Activated CD4-positive, alpha-beta memory T cell treated with anti-CD3 and anti-CD28 coated beads, Interleukin-2, amount 10 ng/mL, durations not matched to agents 7 days and 5 days (primary cell): ENCODE measurements around the gene PIH1D1. TPM values are rescaled to one million over a fixed set of nuclear protein-coding genes. Genes with fewer than 3 reads are reported as not detected.

Experiments used
- CTCF ChIA-PET: fragments of 350-600 bp; sonication (Branson Sonifier 250); formaldehyde crosslinking; loops from one replicate; lab custom pipeline; 2021; ENCODE audit warnings: antibody characterized with exemption, inconsistent platforms; lab: Charles Lee
- POLR2A ChIA-PET: fragments of 350-600 bp; sonication (Branson Sonifier 250); formaldehyde crosslinking; loops from one replicate; lab custom pipeline; 2021; ENCODE audit warnings: antibody characterized with exemption; lab: Charles Lee
- DNase-seq: peaks from one replicate; pipeline ENCODE4 v3.0.0-alpha.2; 2020
- H3K27ac Mint-ChIP-seq: one replicate; pipeline ENCODE4 v1.8.0; 2021; ENCODE audit warnings: mild to moderate bottlenecking, mixed read lengths
- H3K27me3 Mint-ChIP-seq: one replicate; pipeline ENCODE4 v1.8.0; 2021; ENCODE audit warnings: mixed read lengths
- H3K36me3 Mint-ChIP-seq: one replicate; pipeline ENCODE4 v1.8.0; 2021; ENCODE audit warnings: low read depth, mixed read lengths
- H3K4me1 Mint-ChIP-seq: one replicate; pipeline ENCODE4 v1.8.0; 2021; ENCODE audit warnings: mixed read lengths
- H3K4me3 Mint-ChIP-seq: one replicate; pipeline ENCODE4 v1.8.0; 2021; ENCODE audit warnings: mild to moderate bottlenecking, mixed read lengths
- H3K9me3 Mint-ChIP-seq: one replicate; pipeline ENCODE4 v1.8.0; 2021; ENCODE audit warnings: mixed read lengths
- total RNA-seq, 2 experiments: library from RNA; stranded (reverse); gene quantifications; one replicate each; pipeline ENCODE4 v1.2.3, GENCODE V29; 2021

PIH1D1 gene
- total RNA-seq, 2 experiments from 2014 or later: 168 to 170 TPM

DNA sequence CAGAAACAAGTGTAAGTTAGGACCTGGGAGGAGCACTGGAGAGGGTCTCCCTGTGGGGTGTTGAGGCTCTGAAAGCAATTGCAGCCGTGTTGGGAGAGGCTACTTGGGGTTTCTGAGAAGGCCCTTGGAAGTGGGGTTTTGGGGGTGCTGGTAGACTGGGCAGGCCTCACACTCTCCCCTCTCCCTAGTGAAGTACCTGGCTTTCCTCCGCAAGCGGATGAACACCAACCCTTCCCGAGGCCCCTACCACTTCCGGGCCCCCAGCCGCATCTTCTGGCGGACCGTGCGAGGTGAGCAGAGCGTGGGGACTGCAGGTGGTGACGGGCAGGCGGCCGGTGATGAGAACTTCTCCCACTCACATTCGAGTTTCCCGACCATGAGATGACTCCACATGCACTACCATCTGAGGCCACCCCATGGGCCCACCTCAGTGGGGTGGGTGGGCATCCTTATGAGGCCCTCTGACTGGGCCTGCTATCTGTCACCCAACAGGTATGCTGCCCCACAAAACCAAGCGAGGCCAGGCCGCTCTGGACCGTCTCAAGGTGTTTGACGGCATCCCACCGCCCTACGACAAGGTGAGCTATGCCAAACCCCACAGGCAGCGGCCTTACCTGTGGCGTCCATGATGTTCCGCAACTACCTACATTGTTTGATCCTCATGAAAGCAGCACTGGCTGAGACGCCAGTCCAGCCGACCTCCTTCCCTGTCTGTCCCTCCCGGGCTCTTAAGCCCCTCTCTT, 38.8 kb upstream of the PIH1D1 start:
- ChIA-PET POLR2A (interaction anchor here (1.1 to 4.6 kb wide), 9 partner anchors 12 to 101 kb away, joined by 3 to 68 read pairs (median 4); partner anchors contain the start of genes ALDH16A1 and NOSIP), CTCF (interaction anchor here (0.9 to 1.2 kb wide), 2 partner anchors 9 to 60 kb away, joined by 3 read pairs; no protein-coding TSS in a partner anchor)
- Mint-ChIP-seq H3K36me3 (peaks cover 75% of the 10 kb centered on the region), H3K4me3 (peak overlapping the region; percentile 95), H3K9me3 (no peaks in the 10 kb centered on the region), H3K4me1 (peaks cover 69% of the 10 kb centered on the region), H3K27ac (peak overlapping the region; percentile 87), H3K27me3 (no peaks in the 10 kb centered on the region)
- DNase-seq: peak; percentile 53

DNA sequence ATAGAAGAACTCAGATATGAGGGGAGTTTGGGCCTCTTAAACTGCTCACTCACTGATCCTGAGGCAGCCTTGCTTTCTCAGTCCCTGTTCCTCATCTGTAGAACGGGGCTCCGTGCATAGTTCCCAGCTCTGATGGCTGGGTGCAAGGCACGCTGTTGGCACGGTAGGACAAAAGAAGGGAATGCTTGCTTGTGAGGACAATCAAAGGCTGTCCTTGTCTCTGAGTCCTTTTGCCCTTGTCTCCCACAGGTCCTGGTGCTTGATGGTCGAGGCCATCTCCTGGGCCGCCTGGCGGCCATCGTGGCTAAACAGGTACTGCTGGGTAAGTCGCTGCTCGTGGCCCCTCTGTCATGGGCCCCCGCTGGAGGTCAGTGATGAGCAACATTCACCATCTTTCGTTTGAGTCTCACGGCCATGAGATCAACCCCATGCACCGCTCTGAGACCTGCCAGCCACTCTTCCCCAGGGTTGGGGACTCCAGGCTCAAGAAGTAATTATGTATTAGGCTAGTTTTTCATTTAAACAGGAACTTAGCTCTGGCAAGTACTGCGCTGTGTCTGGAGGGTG, 38.1 kb upstream of the PIH1D1 start:
- H3K36me3 Mint-ChIP-seq: peaks cover 80% of the 10 kb centered on the region
- peak overlapping the region; percentile 95 for H3K4me3 Mint-ChIP-seq
- POLR2A ChIA-PET: interaction anchor here (0.9 to 4.6 kb wide), 14 partner anchors 9 to 102 kb away, joined by 3 to 68 read pairs (median 5); partner anchors contain the start of genes ALDH16A1, FLT3LG and PIH1D1
- H3K9me3 Mint-ChIP-seq: no peaks in the 10 kb centered on the region
- no peaks in the 10 kb centered on the region for H3K27me3 Mint-ChIP-seq
- CTCF ChIA-PET: interaction anchor here (0.9 to 2.6 kb wide), 8 partner anchors 9 to 90 kb away, joined by 3 to 15 read pairs (median 5); partner anchors contain the start of gene FLT3LG
- peak; percentile 72 for DNase-seq
- H3K27ac Mint-ChIP-seq: peak overlapping the region; percentile 87
- peaks cover 62% of the 10 kb centered on the region for H3K4me1 Mint-ChIP-seq

DNA sequence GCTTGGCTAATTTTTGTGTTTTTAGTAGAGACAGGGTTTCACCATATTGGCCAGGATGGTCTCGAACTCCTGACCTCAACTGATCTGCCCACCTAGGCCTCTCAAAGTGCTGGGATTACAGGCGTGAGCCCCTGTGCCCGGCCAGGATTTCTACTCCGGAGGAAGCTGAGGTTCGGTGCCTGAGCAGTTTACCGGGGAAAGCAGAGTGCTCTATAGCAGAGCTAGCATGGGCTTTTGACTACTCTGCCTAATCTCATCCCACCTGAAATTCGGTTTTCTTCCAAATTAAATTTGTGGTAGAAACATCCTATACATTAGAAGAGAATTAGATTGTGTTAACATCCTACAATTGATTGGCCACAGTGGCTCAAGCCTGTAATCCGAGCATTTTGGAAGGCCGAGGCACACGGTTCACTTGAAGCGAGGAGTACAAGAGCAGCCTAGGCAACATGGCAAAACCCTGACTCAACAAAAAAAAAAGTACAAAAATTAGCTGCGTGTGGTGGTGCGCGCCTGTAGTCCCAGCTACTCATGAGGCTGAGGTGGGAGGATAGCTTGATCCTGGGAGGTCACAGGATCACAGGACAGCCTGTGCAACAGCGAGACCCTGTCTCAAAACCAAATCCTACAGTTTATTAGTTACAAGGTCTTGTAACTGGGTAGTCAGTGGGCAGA, 37.4 kb upstream of the PIH1D1 start:
- H3K36me3 Mint-ChIP-seq: peaks cover 84% of the 10 kb centered on the region
- no peaks in the 10 kb centered on the region for H3K27me3 Mint-ChIP-seq
- peak overlapping the region; percentile 95 for H3K4me3 Mint-ChIP-seq
- CTCF ChIA-PET: interaction anchor here (0.7 to 2.6 kb wide), 11 partner anchors 7 to 91 kb away, joined by 3 to 15 read pairs (median 4); partner anchors contain the start of genes FLT3LG and RPS11
- no peaks in the 10 kb centered on the region for H3K9me3 Mint-ChIP-seq
- H3K27ac Mint-ChIP-seq: peak overlapping the region; percentile 87
- POLR2A ChIA-PET: interaction anchor here (0.7 to 4.6 kb wide), 20 partner anchors 8 to 188 kb away, joined by 3 to 68 read pairs (median 6); partner anchors contain the start of genes ALDH16A1, FLT3LG, NOSIP and PIH1D1
- DNase-seq: no peak
- H3K4me1 Mint-ChIP-seq: peaks cover 60% of the 10 kb centered on the region

DNA sequence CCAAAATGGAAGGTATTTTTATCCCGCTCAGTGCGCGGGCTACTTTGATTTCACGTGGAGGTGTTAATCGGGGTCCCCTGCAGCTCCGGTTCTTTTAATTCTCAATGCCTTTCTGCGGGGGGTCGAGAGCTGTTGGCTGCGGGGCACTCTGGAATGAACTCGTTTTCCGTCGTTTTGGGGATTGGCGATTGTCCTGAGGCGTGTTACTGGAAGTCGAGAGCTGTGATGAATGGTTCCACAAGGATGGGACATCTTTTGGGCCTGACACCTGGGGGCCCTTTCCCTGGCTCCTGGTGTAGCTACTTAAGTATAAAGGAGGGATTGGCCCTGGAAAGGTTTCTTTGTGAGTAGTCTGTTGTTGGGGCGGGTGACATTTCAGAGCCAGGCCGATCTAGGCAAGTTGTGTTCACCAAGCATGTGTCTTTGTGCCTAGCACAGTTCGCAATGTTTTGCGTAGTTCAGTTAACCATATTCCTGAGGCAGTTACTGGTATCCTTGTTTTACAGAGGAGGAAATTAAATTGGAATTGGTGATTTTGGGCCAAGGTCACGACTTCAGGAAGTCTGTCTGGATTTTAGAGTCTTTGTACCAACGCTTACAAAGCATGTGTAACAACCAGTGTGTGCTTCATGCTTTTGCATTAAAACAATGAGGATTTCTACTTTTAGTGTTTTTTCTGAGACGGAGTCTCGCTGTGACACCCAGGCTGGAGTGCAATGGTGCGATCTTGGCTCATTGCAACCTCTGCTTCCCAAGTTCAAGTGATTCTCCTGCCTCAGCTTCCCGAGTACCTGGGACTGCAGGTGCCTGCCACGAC, 36.6 kb upstream of the PIH1D1 start:
- no peaks in the 10 kb centered on the region for H3K27me3 Mint-ChIP-seq
- POLR2A ChIA-PET: interaction anchor here (0.6 to 4.6 kb wide), 22 partner anchors 7 to 188 kb away, joined by 3 to 68 read pairs (median 6); partner anchors contain the start of genes ALDH16A1, BCL2L12, FLT3LG and IRF3
- CTCF ChIA-PET: interaction anchor here (0.7 to 2.6 kb wide), 10 partner anchors 8 to 81 kb away, joined by 3 to 15 read pairs (median 4); partner anchors contain the start of genes FLT3LG, PIH1D1 and RPS11
- peaks cover 58% of the 10 kb centered on the region for H3K4me1 Mint-ChIP-seq
- peak overlapping the region; percentile 87 for H3K27ac Mint-ChIP-seq
- H3K4me3 Mint-ChIP-seq: peak overlapping the region; percentile 95
- no peak for DNase-seq
- peaks cover 87% of the 10 kb centered on the region for H3K36me3 Mint-ChIP-seq
- H3K9me3 Mint-ChIP-seq: no peaks in the 10 kb centered on the region

DNA sequence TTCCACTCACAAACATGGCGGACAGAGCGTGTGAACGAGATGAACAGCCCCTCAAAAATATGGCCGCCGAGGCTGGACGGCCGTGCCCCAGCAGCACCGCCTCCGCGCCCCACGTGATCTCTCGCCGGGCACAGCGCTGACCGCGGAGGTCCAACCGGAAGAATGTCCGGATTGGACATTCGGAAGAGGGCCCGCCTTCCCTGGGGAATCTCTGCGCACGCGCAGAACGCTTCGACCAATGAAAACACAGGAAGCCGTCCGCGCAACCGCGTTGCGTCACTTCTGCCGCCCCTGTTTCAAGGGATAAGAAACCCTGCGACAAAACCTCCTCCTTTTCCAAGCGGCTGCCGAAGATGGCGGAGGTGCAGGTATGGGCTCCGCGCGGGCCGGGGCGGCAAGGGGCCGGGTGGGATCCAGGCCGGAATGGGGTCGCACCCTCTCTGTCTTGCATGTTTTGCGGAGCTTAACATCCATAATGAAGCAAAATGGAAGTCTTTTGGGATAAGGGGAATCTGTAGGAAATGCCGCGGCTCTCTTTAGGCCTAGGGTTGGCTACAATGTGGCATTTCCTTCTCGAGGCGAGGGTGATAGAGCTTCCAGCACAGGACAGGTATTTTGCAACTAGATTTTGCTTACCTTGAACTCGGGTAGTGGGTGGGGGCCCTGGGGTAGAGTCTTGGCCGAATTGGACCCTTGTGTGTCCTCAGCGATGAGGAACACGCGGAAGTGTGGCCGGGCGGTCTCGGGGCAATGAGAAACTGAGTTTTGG, 35.8 kb upstream of the PIH1D1 start, which contains the start of gene RPL13A:
TSS of gene RPL13A (plus strand) at position 332 of the 769 bp plus-strand sequence. CDS start at position 354, 22 bp downstream.
- peak within 1 kb of the TSS; percentile 87 for H3K27ac Mint-ChIP-seq
- H3K27me3 Mint-ChIP-seq: no peaks in the 10 kb centered on the region
- ChIA-PET POLR2A (interaction anchor here (0.6 to 4.6 kb wide), 20 partner anchors 10 to 189 kb away, joined by 3 to 68 read pairs (median 6); partner anchors contain the start of genes ALDH16A1, BCL2L12, FLT3LG and IRF3), CTCF (interaction anchor here (1.0 to 2.6 kb wide), 6 partner anchors 9 to 36 kb away, joined by 3 to 15 read pairs (median 6); partner anchors contain the start of genes FLT3LG, PIH1D1 and RPS11)
- H3K36me3 Mint-ChIP-seq: peaks cover 85% of the 10 kb centered on the region
- peak; percentile 100 for DNase-seq
- no peaks in the 10 kb centered on the region for H3K9me3 Mint-ChIP-seq
- H3K4me3 Mint-ChIP-seq: peak within 1 kb of the TSS; percentile 95
- peaks cover 50% of the 10 kb centered on the region for H3K4me1 Mint-ChIP-seq

DNA sequence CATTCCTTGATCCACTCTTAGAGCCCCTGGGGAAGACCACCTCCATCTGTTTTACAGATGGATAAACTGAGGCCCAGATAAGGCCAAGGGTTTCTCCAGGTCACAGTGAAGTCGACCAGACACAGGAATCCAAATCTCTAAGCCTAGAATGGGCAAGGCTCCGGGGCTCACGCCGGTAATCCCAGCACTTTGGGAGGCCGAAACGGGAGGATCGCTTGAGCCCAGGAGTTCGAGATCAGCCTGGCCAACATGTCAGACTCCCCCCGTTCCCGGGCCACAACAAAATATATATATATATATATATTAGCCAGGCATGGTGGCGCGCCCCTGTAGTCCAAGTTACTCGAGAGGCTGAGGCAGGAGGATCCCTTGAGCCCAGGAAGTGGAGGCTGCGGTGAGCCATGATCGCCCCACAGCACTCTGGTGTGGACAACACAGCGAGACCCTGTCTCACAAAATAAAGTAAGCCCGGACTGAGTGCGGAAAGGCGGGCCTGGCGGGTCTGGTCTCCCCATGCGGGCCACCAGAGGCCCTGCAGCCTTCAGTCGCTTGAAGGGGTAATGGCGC, 35.2 kb upstream of the PIH1D1 start:
- Mint-ChIP-seq H3K9me3 (no peaks in the 10 kb centered on the region), H3K4me1 (peaks cover 43% of the 10 kb centered on the region), H3K36me3 (peaks cover 85% of the 10 kb centered on the region), H3K4me3 (peak overlapping the region; percentile 95), H3K27me3 (no peaks in the 10 kb centered on the region), H3K27ac (peak overlapping the region; percentile 87)
- DNase-seq: no peak
- POLR2A ChIA-PET: interaction anchor here (1.1 to 4.6 kb wide), 12 partner anchors 10 to 189 kb away, joined by 3 to 68 read pairs (median 10); partner anchors contain the start of genes ALDH16A1, FLT3LG, PIH1D1 and SCAF1
- CTCF ChIA-PET: interaction anchor here (1.7 to 2.8 kb wide), 3 partner anchors 10 kb away, joined by 3 to 15 read pairs (median 9); partner anchors contain the start of gene RPS11

DNA sequence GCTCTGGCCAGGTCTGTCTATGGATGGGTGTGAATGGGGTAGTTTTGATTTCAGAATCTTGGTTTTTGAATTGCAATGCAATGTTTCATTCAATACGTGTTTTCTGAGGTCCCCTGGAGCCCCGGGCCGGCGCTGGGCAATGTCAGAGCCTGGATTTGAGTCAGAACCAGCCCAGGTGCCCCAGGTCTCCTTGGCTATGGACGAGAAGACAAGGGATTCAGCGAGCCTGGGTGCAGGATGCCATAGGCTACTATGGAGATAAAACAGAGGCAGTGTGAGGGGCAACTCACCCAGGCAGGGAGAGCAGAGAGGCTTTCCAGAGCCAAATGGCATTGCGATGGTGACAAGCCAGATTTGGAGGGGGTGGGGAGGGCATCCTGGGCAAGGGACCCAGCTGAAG, 34.6 kb upstream of the PIH1D1 start:
- peak overlapping the region; percentile 33 for H3K27ac Mint-ChIP-seq
- ChIA-PET CTCF (interaction anchor here (2.8 kb wide), 1 partner anchor 10 kb away, joined by 9 read pairs; no protein-coding TSS in a partner anchor), POLR2A (interaction anchor here (2.5 to 2.7 kb wide), 2 partner anchors 10 to 156 kb away, joined by 10 to 18 read pairs; partner anchors contain the start of gene SCAF1)
- DNase-seq: no peak
- peaks cover 40% of the 10 kb centered on the region for H3K4me1 Mint-ChIP-seq
- no peak overlapping the region for H3K4me3 Mint-ChIP-seq
- H3K27me3 Mint-ChIP-seq: no peaks in the 10 kb centered on the region
- H3K36me3 Mint-ChIP-seq: peaks cover 84% of the 10 kb centered on the region
- H3K9me3 Mint-ChIP-seq: no peaks in the 10 kb centered on the region

DNA sequence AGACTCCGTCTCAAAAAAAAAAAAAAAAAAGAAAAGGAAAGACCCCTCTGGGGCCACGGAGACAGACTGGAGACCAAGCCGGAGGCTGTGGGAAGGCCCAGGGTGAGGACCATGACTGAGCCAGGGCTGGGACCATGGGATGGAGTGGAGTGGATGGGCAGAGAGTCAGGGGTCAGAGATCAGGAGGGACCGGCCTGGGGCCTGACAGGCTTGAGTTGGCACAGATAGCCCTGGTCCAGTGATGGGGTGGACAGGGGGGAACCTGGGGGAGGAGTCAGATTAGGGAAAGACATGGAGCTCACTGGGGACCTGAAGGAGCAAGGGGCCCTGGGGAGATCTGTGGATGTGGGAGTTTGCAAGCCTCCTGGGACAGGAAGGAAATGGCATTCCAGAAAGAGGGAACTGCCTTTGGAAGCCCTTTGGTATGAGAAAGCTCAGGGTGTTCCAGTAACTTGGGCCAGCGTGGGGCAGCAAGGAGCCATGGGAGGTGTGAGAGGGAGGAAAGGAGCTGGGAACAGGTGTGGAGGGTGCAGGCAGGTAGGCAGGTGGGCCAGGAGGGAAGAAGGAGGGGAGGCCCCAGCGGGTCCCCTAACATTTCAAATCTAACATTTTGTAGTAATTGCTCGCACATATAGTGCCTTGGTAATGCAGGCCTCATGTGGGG, 29.5 kb upstream of the PIH1D1 start:
- no peaks in the 10 kb centered on the region for H3K9me3 Mint-ChIP-seq
- H3K27ac Mint-ChIP-seq: no peak overlapping the region
- H3K4me1 Mint-ChIP-seq: peaks cover 32% of the 10 kb centered on the region
- DNase-seq: no peak
- no peaks in the 10 kb centered on the region for H3K27me3 Mint-ChIP-seq
- CTCF ChIA-PET: interaction anchor here (0.7 to 1.6 kb wide), 3 partner anchors 14 to 386 kb away, joined by 4 to 5 read pairs (median 5); partner anchors contain the start of gene PNKP
- POLR2A ChIA-PET: interaction anchor here (1.6 kb wide), 1 partner anchor 8 kb away, joined by 4 read pairs; no protein-coding TSS in a partner anchor
- H3K4me3 Mint-ChIP-seq: no peak overlapping the region
- peaks cover 64% of the 10 kb centered on the region for H3K36me3 Mint-ChIP-seq

DNA sequence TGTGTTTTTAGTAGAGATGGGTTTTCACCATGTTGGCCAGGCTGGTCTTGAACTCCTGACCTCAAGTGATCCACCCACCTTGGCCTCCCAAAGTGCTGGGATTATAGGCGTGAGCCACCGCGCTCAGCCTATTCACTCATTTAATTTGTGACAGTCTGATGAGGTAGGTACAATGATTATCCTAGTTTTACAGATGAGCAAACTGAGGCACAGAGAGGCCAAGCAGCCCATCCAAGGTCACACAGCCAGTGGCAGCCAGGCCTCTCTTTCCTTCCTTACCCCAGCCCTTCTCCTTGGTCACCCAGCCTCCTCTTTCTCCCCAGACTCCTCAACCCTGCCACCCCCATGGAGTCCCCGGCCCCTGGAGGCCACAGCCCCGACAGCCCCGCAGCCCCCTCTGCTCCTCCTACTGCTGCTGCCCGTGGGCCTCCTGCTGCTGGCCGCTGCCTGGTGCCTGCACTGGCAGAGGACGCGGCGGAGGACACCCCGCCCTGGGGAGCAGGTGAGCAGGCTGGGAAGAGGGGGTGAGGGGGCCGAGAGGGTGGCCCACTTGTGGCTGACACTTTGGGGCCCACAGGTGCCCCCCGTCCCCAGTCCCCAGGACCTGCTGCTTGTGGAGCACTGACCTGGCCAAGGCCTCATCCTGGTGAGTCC, 28.5 kb upstream of the PIH1D1 start:
- H3K4me3 Mint-ChIP-seq: no peak overlapping the region
- no peak for DNase-seq
- peaks cover 66% of the 10 kb centered on the region for H3K36me3 Mint-ChIP-seq
- CTCF ChIA-PET: interaction anchor here (0.7 kb wide), 1 partner anchor 387 kb away, joined by 5 read pairs; the partner anchor contains the start of gene PNKP
- H3K27ac Mint-ChIP-seq: no peak overlapping the region
- no peaks in the 10 kb centered on the region for H3K27me3 Mint-ChIP-seq
- H3K9me3 Mint-ChIP-seq: no peaks in the 10 kb centered on the region
- H3K4me1 Mint-ChIP-seq: peaks cover 33% of the 10 kb centered on the region
- POLR2A ChIA-PET: interaction anchor here (1.6 kb wide), 1 partner anchor 9 kb away, joined by 4 read pairs; no protein-coding TSS in a partner anchor
